SK-N-SH (cell line): ENCODE data around the gene KRTAP12-4. TPM values are rescaled to one million over a fixed set of nuclear protein-coding genes. Genes with fewer than 3 reads are reported as not detected.

Experiments used
- CTCF ChIA-PET: fragments of 300-600, 350-600 bp; formaldehyde crosslinking; extraction: SDS; loops from one replicate; lab custom pipeline; 2021; lab: Yijun Ruan, JAX
- POLR2A ChIA-PET: fragments of 350-600 bp; sonication (Branson Sonifier 250); formaldehyde crosslinking; extraction: SDS; loops from one replicate; lab custom pipeline; 2020; ENCODE audit warnings: antibody characterized with exemption, inconsistent platforms; lab: Yijun Ruan, JAX
- DNase-seq: peaks from one replicate; pipeline ENCODE4 v3.0.0; 2012
- H2AFZ ChIP-seq: fragments of 200-600 bp; sonication (generic); 2 replicates; pipeline ENCODE4 v1.8.1; 2016; ENCODE audit warnings: antibody characterized with exemption, mild to moderate bottlenecking, low read depth
- H3F3A ChIP-seq: fragments of 200-600 bp; sonication (generic); replicated peaks from 2 replicates; pipeline ENCODE3; 2016; ENCODE audit warnings: antibody characterized with exemption, mild to moderate bottlenecking; ENCODE audit not compliant: insufficient read depth
- H3K27ac ChIP-seq, 2 experiments: fragments of 200-500 bp in 1 of 2; fragments of 200-600 bp in 1 of 2; sonication (Bioruptor generic) in 1 of 2; sonication (generic), shearing (Covaris generic) in 1 of 2; 2 replicates each; pipeline versions ENCODE4 v1.5.1 to v1.6.1; 2014 to 2016; ENCODE audit warnings: low read depth in 2 of 2, inconsistent platforms in 1 of 2, low read length in 1 of 2, mild to moderate bottlenecking in 1 of 2, mixed read lengths in 1 of 2
- H3K27me3 ChIP-seq: fragments of 200-600 bp; sonication (generic), shearing (Covaris generic); 2 replicates; pipeline ENCODE4 v1.6.1; 2016; ENCODE audit warnings: mixed run types; ENCODE audit not compliant: insufficient read depth
- H3K36me3 ChIP-seq, 2 experiments: fragments of 200-500 bp in 1 of 2; fragments of 200-600 bp in 1 of 2; sonication (Bioruptor generic) in 1 of 2; sonication (generic) in 1 of 2; replicated peaks in 1 of 2; 2 replicates each; pipeline versions ENCODE3 to v1.5.1; 2014 to 2016; ENCODE audit warnings: low read length in 1 of 2, mild to moderate bottlenecking in 1 of 2; ENCODE audit not compliant: insufficient read depth in 2 of 2, control insufficient read depth in 1 of 2
- H3K4me1 ChIP-seq, 2 experiments: fragments of 200-500 bp in 1 of 2; fragments of 200-600 bp in 1 of 2; sonication (Bioruptor generic) in 1 of 2; sonication (generic), shearing (Covaris generic) in 1 of 2; 2 replicates each; pipeline versions ENCODE4 v1.5.1 to v1.6.1; 2014 to 2016; ENCODE audit warnings: low read depth in 1 of 2, low read length in 1 of 2, mixed run types in 1 of 2; ENCODE audit not compliant: insufficient read depth in 2 of 2, control insufficient read depth in 1 of 2
- H3K4me2 ChIP-seq: fragments of 200-600 bp; sonication (generic), shearing (Covaris generic); 2 replicates; pipeline ENCODE4 v1.6.1; 2017; ENCODE audit warnings: mixed run types
- H3K4me3 ChIP-seq, 2 experiments: fragments of 200-500 bp in 1 of 2; fragments of 200-600 bp in 1 of 2; sonication (Bioruptor generic) in 1 of 2; sonication (generic), shearing (Covaris generic) in 1 of 2; 2 replicates each; pipeline versions ENCODE4 v1.5.1 to v1.8.1; 2014 to 2016; ENCODE audit warnings: low read depth in 2 of 2, inconsistent platforms in 1 of 2, low read length in 1 of 2, mild to moderate bottlenecking in 1 of 2, mixed read lengths in 1 of 2, moderate library complexity in 1 of 2
- H3K79me2 ChIP-seq: fragments of 200-600 bp; sonication (generic); 2 replicates; pipeline ENCODE4 v1.8.1; 2017; ENCODE audit warnings: mild to moderate bottlenecking; ENCODE audit not compliant: insufficient read depth
- H3K9ac ChIP-seq: fragments of 200-600 bp; sonication (generic); 2 replicates; pipeline ENCODE4 v1.6.1; 2017; ENCODE audit warnings: mixed run types
- H3K9me2 ChIP-seq: fragments of 200-600 bp; sonication (generic); 2 replicates; pipeline ENCODE4 v1.6.1; 2017; ENCODE audit warnings: mixed run types
- H3K9me3 ChIP-seq: fragments of 200-600 bp; sonication (generic); 2 replicates; pipeline ENCODE4 v1.6.1; 2017; ENCODE audit warnings: mixed run types, mild to moderate bottlenecking, moderate library complexity
- H4K20me1 ChIP-seq: fragments of 200-600 bp; sonication (generic); 2 replicates; pipeline ENCODE4 v1.6.1; 2017; ENCODE audit warnings: mild to moderate bottlenecking, mixed run types; ENCODE audit not compliant: insufficient read depth
- CHD2 ChIP-seq: fragments of 150-350 bp; IDR thresholded peaks from 2 replicates; pipeline ENCODE4 v1.6.1; 2018; ENCODE audit warnings: low read length; ENCODE audit not compliant: partially characterized antibody
- CTCF ChIP-seq: fragments of 200-600 bp; sonication (generic); IDR thresholded peaks from 2 replicates; pipeline ENCODE4 v1.6.1; 2017; ENCODE audit warnings: antibody characterized with exemption, mild to moderate bottlenecking, moderate library complexity
- ELF1 ChIP-seq: IDR thresholded peaks from 2 replicates; pipeline ENCODE4 v1.4.0; 2012
- EP300 ChIP-seq, 2 experiments: IDR thresholded peaks; 2 replicates each; pipeline versions ENCODE4 v1.4.0 to v1.6.1; 2012; ENCODE audit warnings: borderline replicate concordance in 1 of 2, low read depth in 1 of 2, low read length in 1 of 2
- EZH2phosphoT487 ChIP-seq: fragments of 200-600 bp; sonication (generic); IDR thresholded peaks from 2 replicates; pipeline ENCODE4 v1.6.1; 2017; ENCODE audit warnings: low read depth, mixed run types, mild to moderate bottlenecking, antibody characterized with exemption, moderate library complexity, borderline replicate concordance
- FOSL2 ChIP-seq: IDR thresholded peaks from 2 replicates; pipeline ENCODE4 v1.4.0; 2012; ENCODE audit warnings: low read depth, mild to moderate bottlenecking, moderate library complexity, borderline replicate concordance
- FOXM1 ChIP-seq: IDR thresholded peaks from 2 replicates; pipeline ENCODE4 v1.4.0; 2012; ENCODE audit warnings: low read depth, mild to moderate bottlenecking
- GABPA ChIP-seq: IDR thresholded peaks from 2 replicates; pipeline ENCODE4 v1.4.0; 2012; ENCODE audit warnings: low read depth, mild to moderate bottlenecking
- GATA2 ChIP-seq: sonication (generic); formaldehyde crosslinking; IDR thresholded peaks from 2 replicates; pipeline ENCODE4 v1.5.0; 2020; ENCODE audit warnings: mild to moderate bottlenecking, missing genetic modification reagents
- IRF3 ChIP-seq: fragments of 150-350 bp; IDR thresholded peaks from 2 replicates; pipeline ENCODE4 v1.6.1; 2016; ENCODE audit warnings: mild to moderate bottlenecking, low read depth, low read length
- PBX3 ChIP-seq: IDR thresholded peaks from 2 replicates; pipeline ENCODE4; 2012
- REST ChIP-seq: IDR thresholded peaks from 2 replicates; pipeline ENCODE4 v1.6.1; 2012; ENCODE audit warnings: mild to moderate bottlenecking, low read depth, low read length, moderate library complexity
- RFX5 ChIP-seq: IDR thresholded peaks from 2 replicates; pipeline ENCODE4 v1.6.1; 2012; ENCODE audit warnings: mild to moderate bottlenecking, improper control_type of control experiment, low read length
- SIN3A ChIP-seq: IDR thresholded peaks from 2 replicates; pipeline ENCODE4 v1.6.1; 2012; ENCODE audit warnings: low read depth, mild to moderate bottlenecking, low read length, moderate library complexity, borderline replicate concordance
- SMC3 ChIP-seq: IDR thresholded peaks from 2 replicates; pipeline ENCODE4 v1.6.1; 2012; ENCODE audit warnings: low read depth, low read length, improper control_type of control experiment
- TCF12 ChIP-seq: IDR thresholded peaks from 2 replicates; pipeline ENCODE4 v1.4.0; 2012
- TEAD4 ChIP-seq: IDR thresholded peaks from 2 replicates; pipeline ENCODE4 v1.4.0; 2012; ENCODE audit warnings: mild to moderate bottlenecking, borderline replicate concordance; ENCODE audit not compliant: insufficient read depth
- USF1 ChIP-seq: IDR thresholded peaks from 2 replicates; pipeline ENCODE4 v1.4.0; 2012; ENCODE audit warnings: low read depth, borderline replicate concordance
- YY1 ChIP-seq: IDR thresholded peaks from 2 replicates; pipeline ENCODE4 v1.4.0; 2012; ENCODE audit warnings: low read depth, mild to moderate bottlenecking
- ZBTB33 ChIP-seq: IDR thresholded peaks from 2 replicates; pipeline ENCODE4 v1.4.0; 2012; ENCODE audit warnings: low read depth, borderline replicate concordance
- WGBS: methylation state at CpG from one replicate; pipeline ENCODE4 v1.1.6; 2017; ENCODE audit warnings: low lambda C conversion rate; 5-methylcytosine and 5-hydroxymethylcytosine counted together
- polyA plus RNA-seq, 3 experiments: library from polyadenylated mRNA; depleted of rRNA; stranded (reverse); fragments of >200 nt; gene quantifications; 2 replicates each; pipeline ENCODE4 v1.2.3, GENCODE V29; 2012

KRTAP12-4 gene
- polyA plus RNA-seq, 1 of the 3 experiments (the other 2 are of a cell fraction) = not detected

GRCh38 chr21:44656868-44657267 lies 2.4 kb upstream of the KRTAP12-4 start:
- H3K79me2 ChIP-seq = no peaks in the 10 kb centered on the region
- TF ChIP-seq CTCF = no peak
- no peak for TF ChIP-seq ZBTB33
- no peak for TF ChIP-seq ELF1
- no peak for TF ChIP-seq EZH2phosphoT487
- no peak for TF ChIP-seq FOXM1
- TF ChIP-seq FOSL2 = no peak
- no peak for TF ChIP-seq SMC3
- no peak for TF ChIP-seq TEAD4
- TF ChIP-seq CHD2 = no peak
- no peak for TF ChIP-seq SIN3A
- TF ChIP-seq RFX5 = no peak
- TF ChIP-seq PBX3 = no peak
- no peak for TF ChIP-seq EP300 (IDR thresholded peaks at IDR 0.05; ENCODE audit: borderline replicate concordance in 1 of 2, low read depth in 1 of 2, low read length in 1 of 2)
- no peak for TF ChIP-seq GABPA
- TF ChIP-seq USF1 = no peak
- no peak for TF ChIP-seq YY1
- no peak for TF ChIP-seq GATA2 (CRISPR knock-in tag)
- TF ChIP-seq IRF3 = no peak
- TF ChIP-seq TCF12 = no peak
- no peak for TF ChIP-seq REST
- TF ChIP-seq, all 33 proteins: peak for 0
- Histone ChIP-seq H3K9me2 (no peaks in the 10 kb centered on the region), H3K4me1 (no peaks in the 10 kb centered on the region), H2AFZ (no peak overlapping the region), H3K27ac (no peak overlapping the region), H3K36me3 (no peaks in the 10 kb centered on the region), H3K4me3 (no peak overlapping the region), H4K20me1 (no peaks in the 10 kb centered on the region), H3K9me3 (no peaks in the 10 kb centered on the region), H3F3A (no peaks in the 10 kb centered on the region), H3K9ac (no peak overlapping the region), H3K27me3 (peaks cover 27% of the 10 kb centered on the region; the same call in 1 of the 2 replicates), H3K4me2 (no peak overlapping the region)
- no peak for DNase-seq
- ChIA-PET CTCF (no interaction called here), POLR2A (no interaction called here)
- WGBS = 0% methylated on average over 1 of the region's 1 CpG
